IMR-90 (cell line): ENCODE data around the gene EIF3K.

Source experiments
- MAZ ChIP-seq: IDR thresholded peaks from 2 replicates; pipeline ENCODE4 v1.6.1; 2012; ENCODE audit warnings: low read depth, mild to moderate bottlenecking, low read length, improper control_type of control experiment, moderate library complexity, borderline replicate concordance
- MXI1 ChIP-seq: IDR thresholded peaks from 2 replicates; pipeline ENCODE4 v1.6.1; 2012; ENCODE audit warnings: low read depth, mild to moderate bottlenecking, low read length, moderate library complexity, borderline replicate concordance
- RCOR1 ChIP-seq: IDR thresholded peaks from 2 replicates; pipeline ENCODE4 v1.6.1; 2012; ENCODE audit warnings: mild to moderate bottlenecking, low read length, improper control_type of control experiment; ENCODE audit not compliant: insufficient replicate concordance
- TF ChIP-seq, protein P1 (sequence below): conservative IDR thresholded peaks from 2 replicates; pipeline ENCODE4 v1.5.1; 2012; ENCODE audit warnings: mild to moderate bottlenecking, low read depth, low read length, improper control_type of control experiment

DNA sequence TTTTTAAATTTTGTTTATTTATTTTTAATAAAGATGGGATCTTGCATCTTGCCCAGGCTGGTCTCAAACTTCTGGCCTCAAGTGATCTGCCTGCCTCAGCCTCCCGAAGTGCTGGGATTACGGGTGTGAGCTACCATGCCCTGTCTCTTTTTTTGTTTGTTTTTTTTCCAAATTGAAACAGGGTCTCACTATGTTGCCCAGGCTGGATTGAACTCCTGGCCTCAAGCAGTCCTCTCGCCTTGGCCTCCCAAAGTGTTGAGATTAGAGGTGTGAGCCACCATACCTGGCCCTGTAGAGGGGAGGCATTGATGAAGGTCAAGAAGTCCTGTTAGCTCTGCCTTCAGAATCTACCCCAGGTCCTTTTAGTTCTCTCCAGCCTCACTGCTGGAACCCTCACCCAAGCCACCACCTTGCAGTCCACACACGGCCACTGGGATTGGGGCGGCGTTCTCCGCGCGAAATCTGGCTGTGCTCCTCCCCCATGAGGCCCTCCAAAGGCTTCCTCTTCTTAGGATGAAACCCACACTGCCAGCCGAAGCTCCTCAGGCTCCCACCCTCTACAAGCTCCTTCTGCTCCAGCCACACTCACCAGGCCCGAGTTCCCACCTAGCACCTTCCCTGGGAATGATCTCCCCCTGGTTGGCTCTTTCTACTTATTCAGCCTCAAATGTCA lies 63.3 kb downstream of the EIF3K start:
- TF ChIP-seq, protein P1, sequence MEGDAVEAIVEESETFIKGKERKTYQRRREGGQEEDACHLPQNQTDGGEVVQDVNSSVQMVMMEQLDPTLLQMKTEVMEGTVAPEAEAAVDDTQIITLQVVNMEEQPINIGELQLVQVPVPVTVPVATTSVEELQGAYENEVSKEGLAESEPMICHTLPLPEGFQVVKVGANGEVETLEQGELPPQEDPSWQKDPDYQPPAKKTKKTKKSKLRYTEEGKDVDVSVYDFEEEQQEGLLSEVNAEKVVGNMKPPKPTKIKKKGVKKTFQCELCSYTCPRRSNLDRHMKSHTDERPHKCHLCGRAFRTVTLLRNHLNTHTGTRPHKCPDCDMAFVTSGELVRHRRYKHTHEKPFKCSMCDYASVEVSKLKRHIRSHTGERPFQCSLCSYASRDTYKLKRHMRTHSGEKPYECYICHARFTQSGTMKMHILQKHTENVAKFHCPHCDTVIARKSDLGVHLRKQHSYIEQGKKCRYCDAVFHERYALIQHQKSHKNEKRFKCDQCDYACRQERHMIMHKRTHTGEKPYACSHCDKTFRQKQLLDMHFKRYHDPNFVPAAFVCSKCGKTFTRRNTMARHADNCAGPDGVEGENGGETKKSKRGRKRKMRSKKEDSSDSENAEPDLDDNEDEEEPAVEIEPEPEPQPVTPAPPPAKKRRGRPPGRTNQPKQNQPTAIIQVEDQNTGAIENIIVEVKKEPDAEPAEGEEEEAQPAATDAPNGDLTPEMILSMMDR: no peak
- TF ChIP-seq RCOR1 (no peak), MAZ (no peak), MXI1 (no peak)
